Osteocyte (in vitro differentiated cells): ENCODE measurements around the gene CEACAM20. TPM values are rescaled to one million over a fixed set of nuclear protein-coding genes. Genes with fewer than 3 reads are reported as not detected.
"Not testable (repeated sequence)": the region's sequence is repeated elsewhere in the genome, so short reads cannot be mapped to it uniquely, and the experiment has no call there.

ENCODE experiments used
- DNase-seq: peaks from one replicate; pipeline ENCODE4 v3.0.0; 2021; ENCODE audit warnings: mixed read lengths; ENCODE audit not compliant: unreplicated experiment; ENCODE audit errors: extremely low spot score
- H3K27ac Mint-ChIP-seq: one replicate; pipeline ENCODE4 v1.8.0; 2021; ENCODE audit warnings: mild to moderate bottlenecking, mixed read lengths; ENCODE audit not compliant: unreplicated experiment
- H3K27me3 Mint-ChIP-seq: one replicate; pipeline ENCODE4 v1.8.0; 2021; ENCODE audit warnings: mixed read lengths; ENCODE audit not compliant: unreplicated experiment
- H3K36me3 Mint-ChIP-seq: one replicate; pipeline ENCODE4 v1.8.0; 2021; ENCODE audit warnings: mixed read lengths; ENCODE audit not compliant: unreplicated experiment
- H3K4me1 Mint-ChIP-seq: one replicate; pipeline ENCODE4 v1.8.0; 2021; ENCODE audit warnings: mixed read lengths; ENCODE audit not compliant: unreplicated experiment
- H3K4me3 Mint-ChIP-seq: one replicate; pipeline ENCODE4 v1.8.0; 2021; ENCODE audit warnings: mild to moderate bottlenecking, moderate library complexity, mixed read lengths; ENCODE audit not compliant: unreplicated experiment
- H3K9me3 Mint-ChIP-seq: one replicate; pipeline ENCODE4 v1.8.0; 2021; ENCODE audit warnings: mixed read lengths; ENCODE audit not compliant: unreplicated experiment
- CTCF ChIP-seq: fragments of 200-600 bp; sonication (generic); IDR thresholded peaks from 2 replicates; pipeline ENCODE4 v1.5.0; 2021; ENCODE audit warnings: antibody characterized with exemption, mild to moderate bottlenecking, moderate library complexity
- total RNA-seq: library from RNA; stranded (reverse); gene quantifications from 2 replicates; pipeline ENCODE4 v1.2.1, GENCODE V29; 2021

The CEACAM20 gene
- total RNA-seq, 1 donor from 2014 or later = not detected

GRCh38 chr19:44539991-44540390 lies 10.5 kb upstream of the CEACAM20 start:
- no peak overlapping the region for H3K27ac Mint-ChIP-seq
- H3K4me3 Mint-ChIP-seq = no peak overlapping the region
- H3K36me3 Mint-ChIP-seq = no peaks in the 10 kb centered on the region
- no peaks in the 10 kb centered on the region for H3K4me1 Mint-ChIP-seq
- peaks cover 25% of the 10 kb centered on the region for H3K27me3 Mint-ChIP-seq
- peaks cover 5% of the 10 kb centered on the region for H3K9me3 Mint-ChIP-seq
- no peak for TF ChIP-seq CTCF
- peak; percentile 73 for DNase-seq

GRCh38 chr19:44539236-44539826 lies 9.9 kb upstream of the CEACAM20 start:
- no peak overlapping the region for H3K4me3 Mint-ChIP-seq
- no peaks in the 10 kb centered on the region for H3K4me1 Mint-ChIP-seq
- H3K27me3 Mint-ChIP-seq = peaks cover 27% of the 10 kb centered on the region
- TF ChIP-seq CTCF = no peak
- peaks cover 5% of the 10 kb centered on the region for H3K9me3 Mint-ChIP-seq
- H3K27ac Mint-ChIP-seq = no peak overlapping the region
- no peaks in the 10 kb centered on the region for H3K36me3 Mint-ChIP-seq
- no peak for DNase-seq

DNA sequence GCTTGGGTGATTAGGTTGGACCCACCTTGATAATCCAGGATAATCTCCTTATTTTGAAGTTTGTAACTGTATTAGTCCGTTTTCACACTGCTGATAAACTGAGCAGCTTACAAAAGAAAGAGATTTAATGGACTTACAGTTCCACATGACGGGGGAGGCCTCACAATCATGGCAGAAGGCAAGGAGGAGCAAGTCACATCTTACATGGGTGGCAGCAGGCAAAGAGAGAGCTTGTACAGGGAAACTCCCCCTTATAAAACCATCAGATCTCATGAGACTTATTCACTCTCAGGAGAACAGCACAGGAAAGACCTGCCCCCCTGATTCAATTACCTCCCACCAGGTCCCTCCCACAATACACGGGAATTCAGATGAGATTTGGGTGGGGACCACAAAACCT lies 5.9 kb upstream of the CEACAM20 start:
- DNase-seq, H3K4me1 Mint-ChIP-seq, H3K9me3 Mint-ChIP-seq, H3K36me3 Mint-ChIP-seq, H3K4me3 Mint-ChIP-seq, H3K27ac Mint-ChIP-seq: not testable (repeated sequence)
- peaks cover 44% of the 10 kb centered on the region for H3K27me3 Mint-ChIP-seq

DNA sequence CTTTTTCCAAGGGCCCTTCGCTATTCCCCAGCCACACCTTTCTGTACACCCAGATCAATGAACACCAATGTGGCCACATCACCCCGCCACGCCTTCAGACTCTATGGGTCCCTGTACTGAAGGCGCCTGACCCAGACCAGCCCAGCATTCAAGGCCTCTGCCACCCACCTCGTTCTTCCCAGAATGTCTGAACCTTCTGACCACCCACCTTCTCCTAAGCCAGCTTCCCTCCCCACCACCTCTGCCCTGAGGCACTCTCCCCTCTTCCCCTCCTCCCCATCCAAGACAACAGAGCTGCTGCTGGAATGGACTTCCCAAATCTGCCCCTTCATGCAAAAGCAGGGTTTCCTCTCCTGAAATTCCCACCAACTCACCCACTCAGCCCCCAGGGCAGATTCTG lies 3.3 kb upstream of the CEACAM20 start:
- no peak for TF ChIP-seq CTCF
- H3K27ac Mint-ChIP-seq = no peak overlapping the region
- H3K9me3 Mint-ChIP-seq = peaks cover 5% of the 10 kb centered on the region
- H3K4me3 Mint-ChIP-seq = no peak overlapping the region
- H3K27me3 Mint-ChIP-seq = peaks cover 48% of the 10 kb centered on the region
- H3K36me3 Mint-ChIP-seq = no peaks in the 10 kb centered on the region
- DNase-seq = no peak
- no peaks in the 10 kb centered on the region for H3K4me1 Mint-ChIP-seq

- Mint-ChIP-seq H3K9me3 (no peaks in the 10 kb centered on the region), H3K4me1 (no peaks in the 10 kb centered on the region), H3K36me3 (no peaks in the 10 kb centered on the region), H3K27me3 (peaks cover 42% of the 10 kb centered on the region), H3K27ac (no peak overlapping the region), H3K4me3 (no peak overlapping the region)
- no peak for TF ChIP-seq CTCF
- no peak for DNase-seq
Measured at GRCh38 chr19:44530777-44531176, 1.3 kb upstream of the CEACAM20 start.

DNA sequence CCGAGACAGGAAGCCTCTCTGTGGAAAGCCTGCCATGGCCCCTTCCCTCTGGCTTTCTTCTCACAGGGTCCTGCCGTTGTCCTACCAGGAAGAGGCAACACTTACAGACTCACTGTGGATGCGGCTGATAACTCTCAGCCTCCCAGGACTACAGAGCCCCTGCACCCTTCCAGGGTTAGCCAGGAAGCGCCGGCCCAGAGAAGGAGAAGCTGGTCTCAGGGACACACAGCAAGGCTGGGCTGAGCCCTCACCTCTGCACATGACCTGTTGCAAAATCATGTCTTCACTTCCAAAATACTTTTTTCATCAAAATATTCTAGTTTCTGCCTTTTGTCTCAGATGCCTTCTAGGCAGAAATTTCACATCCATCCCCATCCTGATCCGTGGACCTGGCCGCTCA lies 1.9 kb downstream of the CEACAM20 start:
- no peak overlapping the region for H3K4me3 Mint-ChIP-seq
- H3K4me1 Mint-ChIP-seq = no peaks in the 10 kb centered on the region
- no peak for TF ChIP-seq CTCF
- peaks cover 27% of the 10 kb centered on the region for H3K27me3 Mint-ChIP-seq
- no peaks in the 10 kb centered on the region for H3K9me3 Mint-ChIP-seq
- H3K36me3 Mint-ChIP-seq = no peaks in the 10 kb centered on the region
- no peak for DNase-seq
- no peak overlapping the region for H3K27ac Mint-ChIP-seq
